HPDE6-E6E7 (cell line): ENCODE results near the gene ARAP1.

Experiments used
- DNase-seq: peaks from one replicate; pipeline ENCODE4 v3.0.0; 2011; ENCODE audit warnings: missing footprints; ENCODE audit errors: extremely low spot score

ARAP1 gene

GRCh38 chr11:72641522-72642042 is 110.6 kb downstream of the ARAP1 start:
- no peak for DNase-seq

GRCh38 chr11:72639502-72640375 is 112.5 kb downstream of the ARAP1 start:
- DNase-seq = no peak

GRCh38 chr11:72637926-72638325 is 114.3 kb downstream of the ARAP1 start:
- DNase-seq = no peak

- DNase-seq = no peak
Observed at GRCh38 chr11:72637198-72637597, 115.0 kb downstream of the ARAP1 start.

GRCh38 chr11:72636376-72636775 is 115.8 kb downstream of the ARAP1 start:
- no peak for DNase-seq

- no peak for DNase-seq
Observed at GRCh38 chr11:72635933-72636332, 116.3 kb downstream of the ARAP1 start.

- no peak for DNase-seq
Observed at GRCh38 chr11:72635309-72635915, 116.8 kb downstream of the ARAP1 start.
